Measurements from ENCODE around the gene CPNE5.

- no peak for TF ChIP-seq CTCF (IDR thresholded peaks at IDR 0.05)
- TF ChIP-seq POLR2A (IDR thresholded peaks at IDR 0.05): no peak
Observed at GRCh38 chr6:36797055-36797454, 42.2 kb downstream of the CPNE5 start.
